Measurements from ENCODE around the gene CNBD2. TPM values are rescaled to one million over a fixed set of nuclear protein-coding genes. Genes with fewer than 3 reads are reported as not detected.

Gene CNBD2
- polyA plus RNA-seq, 1 donor from 2014 or later, result 9.5 TPM

- H3K9me2 ChIP-seq (ENCODE audit: insufficient read depth, low read length), result no peaks in the 10 kb centered on the region
- H3K4me3 ChIP-seq (ENCODE audit: low read length), result peak overlapping the region; percentile 75
- H3K27me3 ChIP-seq (ENCODE audit: insufficient read depth, low read depth, low read length), result no peaks in the 10 kb centered on the region
- H3K36me3 ChIP-seq (ENCODE audit: insufficient read depth, low read length), result no peaks in the 10 kb centered on the region
- no peaks in the 10 kb centered on the region for H4K20me1 ChIP-seq (ENCODE audit: insufficient read depth)
- no peak overlapping the region for H3K4me2 ChIP-seq (ENCODE audit: low read length)
- no peaks in the 10 kb centered on the region for H3K9me3 ChIP-seq (ENCODE audit: low read length)
- H3F3A ChIP-seq (ENCODE audit: insufficient read depth, low read length, poor library complexity, severe bottlenecking), result no peaks in the 10 kb centered on the region
- no peak overlapping the region for H2AFZ ChIP-seq (ENCODE audit: low read depth, low read length)
- TF ChIP-seq EZH2 (IDR thresholded peaks at IDR 0.05; ENCODE audit: borderline replicate concordance, insufficient read depth, low read length, poor library complexity, severe bottlenecking) (no peak), REST (IDR thresholded peaks at IDR 0.05; ENCODE audit: borderline replicate concordance) (no peak), CTCF (IDR thresholded peaks at IDR 0.05; ENCODE audit: poor library complexity, severe bottlenecking) (no peak), EP300 (conservative IDR thresholded peaks at IDR 0.05; ENCODE audit: poor library complexity, severe bottlenecking) (no peak), SMC3 (conservative IDR thresholded peaks at IDR 0.05; ENCODE audit: poor library complexity) (no peak), POLR2AphosphoS5 (IDR thresholded peaks at IDR 0.05) (no peak), RAD21 (conservative IDR thresholded peaks at IDR 0.05) (no peak), TAF1 (IDR thresholded peaks at IDR 0.05; ENCODE audit: low read depth) (no peak), MXI1 (conservative IDR thresholded peaks at IDR 0.05; ENCODE audit: poor library complexity, severe bottlenecking) (no peak)
- H3K9ac ChIP-seq (ENCODE audit: low read length), result peak overlapping the region; percentile 80
- no peak overlapping the region for H3K27ac ChIP-seq (ENCODE audit: low read length)
- H3K79me2 ChIP-seq (replicated peaks; ENCODE audit: insufficient read depth, low read length), result no peaks in the 10 kb centered on the region
Measured at GRCh38 chr20:36065427-36065998, 97.1 kb downstream of the CNBD2 start.

GRCh38 chr20:36066777-36067176 is 98.4 kb downstream of the CNBD2 start:
- Histone ChIP-seq H3K27me3 (ENCODE audit: insufficient read depth, low read depth, low read length) (no peaks in the 10 kb centered on the region), H3K9me2 (ENCODE audit: insufficient read depth, low read length) (no peaks in the 10 kb centered on the region)

More at GRCh38 chr20:36066777-36067176, 98.4 kb downstream of the CNBD2 start:
- Histone ChIP-seq H3K9me3 (ENCODE audit: low read length) (no peaks in the 10 kb centered on the region), H4K20me1 (ENCODE audit: insufficient read depth) (no peaks in the 10 kb centered on the region), H3K79me2 (replicated peaks; ENCODE audit: insufficient read depth, low read length) (no peaks in the 10 kb centered on the region), H3K9ac (ENCODE audit: low read length) (no peak overlapping the region), H3K36me3 (ENCODE audit: insufficient read depth, low read length) (no peaks in the 10 kb centered on the region), H3K27ac (ENCODE audit: low read length) (no peak overlapping the region), H3K4me3 (ENCODE audit: low read length) (no peak overlapping the region), H2AFZ (ENCODE audit: low read depth, low read length) (no peak overlapping the region), H3F3A (ENCODE audit: insufficient read depth, low read length, poor library complexity, severe bottlenecking) (no peaks in the 10 kb centered on the region), H3K4me2 (ENCODE audit: low read length) (no peak overlapping the region)
- TF ChIP-seq TAF1 (IDR thresholded peaks at IDR 0.05; ENCODE audit: low read depth) (no peak), MXI1 (conservative IDR thresholded peaks at IDR 0.05; ENCODE audit: poor library complexity, severe bottlenecking) (no peak), RAD21 (conservative IDR thresholded peaks at IDR 0.05) (no peak), SMC3 (conservative IDR thresholded peaks at IDR 0.05; ENCODE audit: poor library complexity) (no peak), REST (IDR thresholded peaks at IDR 0.05; ENCODE audit: borderline replicate concordance) (no peak), EP300 (conservative IDR thresholded peaks at IDR 0.05; ENCODE audit: poor library complexity, severe bottlenecking) (no peak), CTCF (IDR thresholded peaks at IDR 0.05; ENCODE audit: poor library complexity, severe bottlenecking) (no peak), POLR2AphosphoS5 (IDR thresholded peaks at IDR 0.05) (no peak), EZH2 (IDR thresholded peaks at IDR 0.05; ENCODE audit: borderline replicate concordance, insufficient read depth, low read length, poor library complexity, severe bottlenecking) (no peak)

Data from neural cell (in vitro differentiated cells).